ENCODE data around the gene PBX3. TPM values are rescaled to one million over a fixed set of nuclear protein-coding genes. Genes with fewer than 3 reads are reported as not detected.

The PBX3 gene
- polyA plus RNA-seq, 1 experiment, result 37.6 TPM

DNA sequence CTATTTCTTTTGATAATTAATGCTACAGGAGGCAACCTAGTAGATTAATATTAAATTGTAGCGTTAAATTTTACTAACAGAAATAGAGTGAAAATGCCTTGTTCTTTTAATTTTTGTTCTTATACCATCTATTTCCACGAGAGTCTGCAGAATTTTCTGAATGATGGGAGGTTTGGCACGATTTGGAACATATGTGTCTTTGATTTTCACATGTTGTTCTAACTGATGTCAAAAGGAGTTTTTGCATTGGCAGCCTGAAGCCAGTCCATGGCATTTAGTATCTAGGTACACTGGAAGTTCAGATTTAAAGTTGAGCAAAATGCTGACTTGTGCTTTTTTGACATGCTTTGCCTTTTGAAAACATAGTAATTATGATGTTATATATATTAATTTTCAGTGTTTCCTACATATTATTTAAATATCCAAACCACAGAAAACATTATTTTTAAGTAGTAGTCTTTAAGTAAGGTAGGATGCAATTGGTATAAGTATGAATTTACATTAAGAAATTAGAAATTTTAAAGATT is 103.0 kb downstream of the PBX3 start:
- no peak for DNase-seq (ENCODE audit: low read depth, low spot score)
- H3K27me3 ChIP-seq (ENCODE audit: control insufficient read depth, insufficient read depth, low read length), result no peaks in the 10 kb centered on the region
- ChIA-PET POLR2A (interaction anchor here (0.6 kb wide), 1 partner anchor 27 kb away, joined by 6 read pairs; no protein-coding TSS in a partner anchor), CTCF (interaction anchor here (1.2 kb wide), 1 partner anchor 291 kb away, joined by 3 read pairs; no protein-coding TSS in a partner anchor)
- TF ChIP-seq, protein P1, sequence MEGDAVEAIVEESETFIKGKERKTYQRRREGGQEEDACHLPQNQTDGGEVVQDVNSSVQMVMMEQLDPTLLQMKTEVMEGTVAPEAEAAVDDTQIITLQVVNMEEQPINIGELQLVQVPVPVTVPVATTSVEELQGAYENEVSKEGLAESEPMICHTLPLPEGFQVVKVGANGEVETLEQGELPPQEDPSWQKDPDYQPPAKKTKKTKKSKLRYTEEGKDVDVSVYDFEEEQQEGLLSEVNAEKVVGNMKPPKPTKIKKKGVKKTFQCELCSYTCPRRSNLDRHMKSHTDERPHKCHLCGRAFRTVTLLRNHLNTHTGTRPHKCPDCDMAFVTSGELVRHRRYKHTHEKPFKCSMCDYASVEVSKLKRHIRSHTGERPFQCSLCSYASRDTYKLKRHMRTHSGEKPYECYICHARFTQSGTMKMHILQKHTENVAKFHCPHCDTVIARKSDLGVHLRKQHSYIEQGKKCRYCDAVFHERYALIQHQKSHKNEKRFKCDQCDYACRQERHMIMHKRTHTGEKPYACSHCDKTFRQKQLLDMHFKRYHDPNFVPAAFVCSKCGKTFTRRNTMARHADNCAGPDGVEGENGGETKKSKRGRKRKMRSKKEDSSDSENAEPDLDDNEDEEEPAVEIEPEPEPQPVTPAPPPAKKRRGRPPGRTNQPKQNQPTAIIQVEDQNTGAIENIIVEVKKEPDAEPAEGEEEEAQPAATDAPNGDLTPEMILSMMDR (IDR thresholded peaks at IDR 0.05; ENCODE audit: low read depth, low read length), result no peak
- no peak overlapping the region for H3K4me3 ChIP-seq (ENCODE audit: low read depth, low read length)
- no peaks in the 10 kb centered on the region for H3K9me3 ChIP-seq (ENCODE audit: control insufficient read depth, insufficient read depth, low read length)
- no peak overlapping the region for H3K27ac ChIP-seq (ENCODE audit: low read depth, low read length)

GRCh38 chr9:125850763-125851162 is 103.6 kb downstream of the PBX3 start:
- POLR2A ChIA-PET, result interaction anchor here (0.6 kb wide), 1 partner anchor 26 kb away, joined by 6 read pairs; no protein-coding TSS in a partner anchor
- Histone ChIP-seq H3K9me3 (ENCODE audit: control insufficient read depth, insufficient read depth, low read length) (no peaks in the 10 kb centered on the region), H3K4me3 (ENCODE audit: low read depth, low read length) (no peak overlapping the region), H3K27ac (ENCODE audit: low read depth, low read length) (no peak overlapping the region), H3K27me3 (ENCODE audit: control insufficient read depth, insufficient read depth, low read length) (no peaks in the 10 kb centered on the region)
- TF ChIP-seq, protein P1 (IDR thresholded peaks at IDR 0.05; ENCODE audit: low read depth, low read length), result no peak
- CTCF ChIA-PET, result interaction anchor here (1.2 kb wide), 1 partner anchor 292 kb away, joined by 3 read pairs; no protein-coding TSS in a partner anchor
- no peak for DNase-seq (ENCODE audit: low read depth, low spot score)

DNA sequence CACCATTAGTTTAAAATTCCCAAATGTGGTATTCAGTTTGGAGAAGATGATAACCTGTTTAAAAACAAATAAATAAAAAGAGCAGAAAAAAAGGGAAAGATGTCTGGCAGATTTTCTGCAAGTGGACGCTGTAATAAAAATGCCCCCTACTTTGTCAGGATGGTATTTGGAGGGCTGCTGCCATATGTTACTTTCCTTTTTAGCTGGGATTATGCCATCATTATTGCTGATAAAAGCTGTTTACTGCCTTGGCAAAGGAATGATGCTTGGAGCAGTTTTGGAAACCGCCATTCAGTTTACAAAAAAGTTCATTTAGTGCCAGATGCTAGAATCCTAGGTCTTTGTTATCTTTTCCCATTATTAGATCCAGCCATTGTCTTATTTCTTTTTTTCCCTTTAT is 104.8 kb downstream of the PBX3 start:
- CTCF ChIA-PET, result interaction anchor here (0.6 kb wide), 1 partner anchor 1459 kb away, joined by 4 read pairs; no protein-coding TSS in a partner anchor
- H3K9me3 ChIP-seq (ENCODE audit: control insufficient read depth, insufficient read depth, low read length), result no peaks in the 10 kb centered on the region
- no peak overlapping the region for H3K4me3 ChIP-seq (ENCODE audit: low read depth, low read length)
- POLR2A ChIA-PET, result no interaction called here
- no peaks in the 10 kb centered on the region for H3K27me3 ChIP-seq (ENCODE audit: control insufficient read depth, insufficient read depth, low read length)
- TF ChIP-seq, protein P1 (IDR thresholded peaks at IDR 0.05; ENCODE audit: low read depth, low read length), result no peak
- no peak overlapping the region for H3K27ac ChIP-seq (ENCODE audit: low read depth, low read length)
- DNase-seq (ENCODE audit: low read depth, low spot score), result no peak

- TF ChIP-seq, protein P1 (IDR thresholded peaks at IDR 0.05; ENCODE audit: low read depth, low read length), result no peak
- no peaks in the 10 kb centered on the region for H3K9me3 ChIP-seq (ENCODE audit: control insufficient read depth, insufficient read depth, low read length)
- ChIA-PET POLR2A (no interaction called here), CTCF (interaction anchor here (0.6 kb wide), 1 partner anchor 1459 kb away, joined by 4 read pairs; no protein-coding TSS in a partner anchor)
- no peak overlapping the region for H3K4me3 ChIP-seq (ENCODE audit: low read depth, low read length)
- no peak for DNase-seq (ENCODE audit: low read depth, low spot score)
- H3K27me3 ChIP-seq (ENCODE audit: control insufficient read depth, insufficient read depth, low read length), result no peaks in the 10 kb centered on the region
- no peak overlapping the region for H3K27ac ChIP-seq (ENCODE audit: low read depth, low read length)
Observed at GRCh38 chr9:125852386-125852785, 105.2 kb downstream of the PBX3 start.

DNA sequence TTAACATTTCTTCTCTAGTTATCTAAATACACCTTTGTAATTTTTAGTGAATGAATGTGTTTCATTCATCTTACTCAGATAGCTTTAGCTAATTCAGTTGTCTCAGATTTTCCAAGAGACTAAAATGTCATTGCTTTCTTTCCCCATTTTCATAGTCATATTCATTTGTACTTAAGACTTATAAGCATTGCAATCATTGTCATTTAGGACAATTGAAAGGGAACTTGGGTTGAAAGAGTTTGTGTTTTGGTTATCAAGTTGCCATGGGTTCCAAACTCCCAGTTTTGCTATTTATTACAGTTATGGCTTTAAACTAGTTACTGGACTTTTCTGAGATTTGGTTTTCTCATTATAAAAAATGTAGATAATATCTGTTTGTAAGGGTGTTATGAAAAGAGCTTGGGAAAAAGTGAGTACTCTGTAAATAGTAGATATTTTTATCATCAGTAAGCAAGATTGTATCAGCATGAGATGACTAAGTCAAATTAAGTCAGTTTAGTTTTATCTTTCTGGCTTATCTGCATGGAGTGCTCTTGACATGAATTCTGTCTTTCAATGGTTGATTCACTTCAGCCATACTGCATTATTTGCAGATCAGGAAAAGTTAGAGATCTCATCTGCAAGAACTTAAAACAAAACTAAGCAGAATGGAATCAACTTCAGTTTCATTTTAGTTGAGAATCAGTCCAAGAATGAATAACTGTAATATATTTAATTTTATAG is 107.5 kb downstream of the PBX3 start:
- CTCF ChIA-PET, result no interaction called here
- Histone ChIP-seq H3K9me3 (ENCODE audit: control insufficient read depth, insufficient read depth, low read length) (no peaks in the 10 kb centered on the region), H3K27me3 (ENCODE audit: control insufficient read depth, insufficient read depth, low read length) (no peaks in the 10 kb centered on the region), H3K27ac (ENCODE audit: low read depth, low read length) (no peak overlapping the region), H3K4me3 (ENCODE audit: low read depth, low read length) (no peak overlapping the region)
- POLR2A ChIA-PET, result no interaction called here
- DNase-seq (ENCODE audit: low read depth, low spot score), result no peak
- TF ChIP-seq, protein P1 (IDR thresholded peaks at IDR 0.05; ENCODE audit: low read depth, low read length), result no peak

Data from AG04450 (cell line).